Measurements from ENCODE around the gene RPGRIP1L. TPM values are rescaled to one million over a fixed set of nuclear protein-coding genes. Genes with fewer than 3 reads are reported as not detected.

RPGRIP1L gene
- total and polyA plus RNA-seq, 2 donors (not counting 1 experiment from before 2014, with no cell fraction given): 1.0 to 7.1 TPM

DNA sequence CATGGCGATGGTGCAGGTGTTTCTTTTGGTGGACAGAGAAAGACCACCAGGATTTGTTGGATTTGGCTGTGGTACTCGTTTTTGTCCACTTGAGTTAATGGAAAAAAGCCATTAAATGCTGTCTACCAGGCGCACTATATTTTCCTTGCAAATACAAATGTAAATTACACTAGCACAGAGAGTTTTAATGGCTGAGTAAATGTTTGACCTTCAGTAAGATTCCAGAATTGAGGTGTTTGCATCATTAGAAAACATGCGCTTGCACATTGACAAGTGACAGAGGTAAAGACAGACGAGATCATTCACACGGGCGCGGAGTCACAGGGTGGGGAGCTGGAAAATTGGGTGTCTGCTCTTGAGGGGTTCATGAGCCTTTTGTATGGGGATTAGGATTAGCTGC lies 147.1 kb downstream of the RPGRIP1L start:
- Histone ChIP-seq H2AFZ (ENCODE audit: insufficient read depth, low read depth, low read length, poor library complexity, severe bottlenecking) (no peak overlapping the region), H4K20me1 (ENCODE audit: control insufficient read depth, insufficient read depth, low read length, poor library complexity, severe bottlenecking) (no peaks in the 10 kb centered on the region), H3K27ac (ENCODE audit: low read length in 2 of 2) (no peak overlapping the region), H3K4me1 (ENCODE audit: control insufficient read depth in 2 of 2, insufficient read depth in 2 of 2, low read length in 2 of 2) (no peaks in the 10 kb centered on the region), H3K36me3 (replicated peaks in 1 of 2; ENCODE audit: control extremely low read depth in 1 of 2, control insufficient read depth in 1 of 2, extremely low read depth in 1 of 2, insufficient read depth in 2 of 2, low read length in 1 of 2) (no peaks in the 10 kb centered on the region), H3K27me3 (replicated peaks in 1 of 4; ENCODE audit: control extremely low read depth in 1 of 4, control insufficient read depth in 3 of 4, insufficient read depth in 4 of 4, low read length in 3 of 4) (no peaks in the 10 kb centered on the region), H3K4me2 (replicated peaks; ENCODE audit: low read depth, low read length, poor library complexity, severe bottlenecking) (no peak overlapping the region), H3K79me2 (ENCODE audit: control insufficient read depth, insufficient read depth, low read length) (no peaks in the 10 kb centered on the region), H3K9ac (ENCODE audit: low read length) (no peak overlapping the region), H3K9me3 (ENCODE audit: control extremely low read depth in 1 of 3, control insufficient read depth in 2 of 3, insufficient read depth in 1 of 3, low read length in 2 of 3) (no peaks in the 10 kb centered on the region), H3K4me3 (ENCODE audit: control extremely low read depth in 1 of 5, extremely low read depth in 1 of 5, insufficient read depth in 1 of 5, low read depth in 2 of 5, low read length in 4 of 5) (no peak overlapping the region)
- Mint-ChIP-seq H3K27ac (no peak overlapping the region), H3K9me3 (ENCODE audit: insufficient read depth) (no peaks in the 10 kb centered on the region), H3K4me3 (no peak overlapping the region), H3K4me1 (no peaks in the 10 kb centered on the region), H3K27me3 (peaks cover 3% of the 10 kb centered on the region)
- ATAC-seq (ENCODE audit: low read depth): no peak
- POLR2A ChIA-PET: no interaction called here
- CTCF ChIA-PET: interaction anchor here (0.7 kb wide), 1 partner anchor 10 kb away, joined by 4 read pairs; no protein-coding TSS in a partner anchor
- no peak for DNase-seq
- intact Hi-C loops (cut with micrococcal nuclease): no loop called here
- TF ChIP-seq EZH2 (IDR thresholded peaks at IDR 0.05; ENCODE audit: borderline replicate concordance, insufficient read depth, low read depth, low read length, poor library complexity, severe bottlenecking): no peak
- TF ChIP-seq, protein P1, sequence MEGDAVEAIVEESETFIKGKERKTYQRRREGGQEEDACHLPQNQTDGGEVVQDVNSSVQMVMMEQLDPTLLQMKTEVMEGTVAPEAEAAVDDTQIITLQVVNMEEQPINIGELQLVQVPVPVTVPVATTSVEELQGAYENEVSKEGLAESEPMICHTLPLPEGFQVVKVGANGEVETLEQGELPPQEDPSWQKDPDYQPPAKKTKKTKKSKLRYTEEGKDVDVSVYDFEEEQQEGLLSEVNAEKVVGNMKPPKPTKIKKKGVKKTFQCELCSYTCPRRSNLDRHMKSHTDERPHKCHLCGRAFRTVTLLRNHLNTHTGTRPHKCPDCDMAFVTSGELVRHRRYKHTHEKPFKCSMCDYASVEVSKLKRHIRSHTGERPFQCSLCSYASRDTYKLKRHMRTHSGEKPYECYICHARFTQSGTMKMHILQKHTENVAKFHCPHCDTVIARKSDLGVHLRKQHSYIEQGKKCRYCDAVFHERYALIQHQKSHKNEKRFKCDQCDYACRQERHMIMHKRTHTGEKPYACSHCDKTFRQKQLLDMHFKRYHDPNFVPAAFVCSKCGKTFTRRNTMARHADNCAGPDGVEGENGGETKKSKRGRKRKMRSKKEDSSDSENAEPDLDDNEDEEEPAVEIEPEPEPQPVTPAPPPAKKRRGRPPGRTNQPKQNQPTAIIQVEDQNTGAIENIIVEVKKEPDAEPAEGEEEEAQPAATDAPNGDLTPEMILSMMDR (IDR thresholded peaks at IDR 0.05): no peak
- WGBS (ENCODE audit: insufficient coverage): 94% methylated on average over 7 of the region's 8 CpGs

DNA sequence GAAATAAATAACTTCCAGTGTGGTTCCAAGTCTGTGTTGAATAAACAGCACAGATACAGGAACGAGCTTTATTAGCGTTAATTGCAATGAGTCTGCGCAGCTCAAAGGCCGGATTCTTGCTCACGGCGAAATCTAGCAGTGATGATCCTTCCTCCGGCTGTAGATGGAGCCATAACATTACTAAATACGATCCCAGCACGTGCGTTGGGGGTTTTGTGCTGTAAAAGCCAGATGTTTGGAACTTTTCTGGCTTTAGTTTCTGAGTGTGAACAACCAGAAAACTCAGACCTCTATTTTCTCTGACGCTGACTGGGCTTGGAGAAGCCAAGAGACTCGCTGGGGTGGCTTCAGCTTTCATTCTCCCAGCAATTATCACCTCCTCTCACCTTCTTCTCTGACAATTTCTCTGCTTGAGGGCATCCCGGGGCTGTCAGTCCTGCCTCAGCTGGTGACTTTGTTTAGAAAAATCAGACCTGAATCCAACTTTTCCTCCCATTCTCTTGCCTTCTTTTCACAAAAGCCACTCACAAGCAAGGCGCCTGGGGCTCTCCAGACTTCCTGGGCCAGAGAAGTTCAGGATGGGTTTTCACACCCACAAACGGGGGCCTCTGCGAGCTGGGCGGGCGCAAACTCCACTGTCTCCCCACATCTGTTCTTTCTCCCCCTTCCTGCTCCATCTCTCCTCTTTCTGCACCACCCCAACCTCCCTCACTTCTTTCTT lies 153.5 kb downstream of the RPGRIP1L start:
- 32% methylated on average over 14 of the region's 18 CpGs for WGBS (ENCODE audit: insufficient coverage)
- TF ChIP-seq, protein P1 (IDR thresholded peaks at IDR 0.05): peak; percentile 78
- no peak for TF ChIP-seq EZH2 (IDR thresholded peaks at IDR 0.05; ENCODE audit: borderline replicate concordance, insufficient read depth, low read depth, low read length, poor library complexity, severe bottlenecking)
- Histone ChIP-seq H3K36me3 (replicated peaks in 1 of 2; ENCODE audit: control extremely low read depth in 1 of 2, control insufficient read depth in 1 of 2, extremely low read depth in 1 of 2, insufficient read depth in 2 of 2, low read length in 1 of 2) (no peaks in the 10 kb centered on the region), H3K4me3 (ENCODE audit: control extremely low read depth in 1 of 5, extremely low read depth in 1 of 5, insufficient read depth in 1 of 5, low read depth in 2 of 5, low read length in 4 of 5) (no peak overlapping the region), H3K27ac (ENCODE audit: low read length in 2 of 2) (no peak overlapping the region), H3K9me3 (ENCODE audit: control extremely low read depth in 1 of 3, control insufficient read depth in 2 of 3, insufficient read depth in 1 of 3, low read length in 2 of 3) (no peaks in the 10 kb centered on the region), H2AFZ (ENCODE audit: insufficient read depth, low read depth, low read length, poor library complexity, severe bottlenecking) (peak overlapping the region; percentile 59), H3K79me2 (ENCODE audit: control insufficient read depth, insufficient read depth, low read length) (no peaks in the 10 kb centered on the region), H4K20me1 (ENCODE audit: control insufficient read depth, insufficient read depth, low read length, poor library complexity, severe bottlenecking) (no peaks in the 10 kb centered on the region), H3K4me1 (ENCODE audit: control insufficient read depth in 2 of 2, insufficient read depth in 2 of 2, low read length in 2 of 2) (peaks cover 9 to 12% of the 10 kb centered on the region in 2 donors), H3K4me2 (replicated peaks; ENCODE audit: low read depth, low read length, poor library complexity, severe bottlenecking) (peak overlapping the region; percentile 41), H3K27me3 (replicated peaks in 1 of 4; ENCODE audit: control extremely low read depth in 1 of 4, control insufficient read depth in 3 of 4, insufficient read depth in 4 of 4, low read length in 3 of 4) (peaks cover 0 to 10% (median 2%) of the 10 kb centered on the region in 4 experiments), H3K9ac (ENCODE audit: low read length) (no peak overlapping the region)
- Mint-ChIP-seq H3K9me3 (ENCODE audit: insufficient read depth) (no peaks in the 10 kb centered on the region), H3K27me3 (peaks cover 21% of the 10 kb centered on the region), H3K4me1 (peaks cover 15% of the 10 kb centered on the region), H3K4me3 (no peak overlapping the region), H3K27ac (no peak overlapping the region)
- ChIA-PET POLR2A (no interaction called here), CTCF (interaction anchor here (0.6 to 2.5 kb wide), 14 partner anchors 8 to 1755 kb away, joined by 3 to 9 read pairs (median 4); no protein-coding TSS in a partner anchor)
- ATAC-seq (ENCODE audit: low read depth) (peak; percentile 74), DNase-seq (peak; percentile 72)
- intact Hi-C loops (cut with micrococcal nuclease): loop anchor here (5.0 kb wide), 1 partner anchor 1822 kb away; no protein-coding TSS in a partner anchor
